ENCODE measurements around the gene JSRP1. TPM values are rescaled to one million over a fixed set of nuclear protein-coding genes. Genes with fewer than 3 reads are reported as not detected.
A peak's percentile ranks its signal among the peaks of the same experiment; 100 is the strongest.
"Not testable (repeated sequence)": the region's sequence is repeated elsewhere in the genome, so short reads cannot be mapped to it uniquely, and the experiment has no call there.

The JSRP1 gene
- total RNA-seq, 1 experiment from 2014 or later = not detected

GRCh38 chr19:2283835-2284507 lies 27.8 kb upstream of the JSRP1 start:
- H2AFZ ChIP-seq (ENCODE audit: low read length) = no peak overlapping the region
- H4K20me1 ChIP-seq (ENCODE audit: insufficient read depth, low read depth, low read length) = peaks cover under 1% of the 10 kb centered on the region; the same call in 1 of the 2 replicates
- no peaks in the 10 kb centered on the region for H3K27me3 ChIP-seq (ENCODE audit: low read length)
- no peak overlapping the region for H3K4me3 ChIP-seq (ENCODE audit: low read length)
- DNase-seq = peak; percentile 55
- no peak overlapping the region for H3K27ac ChIP-seq (ENCODE audit: low read length)
- H3K9ac ChIP-seq (ENCODE audit: low read length) = no peak overlapping the region
- H3K4me1 ChIP-seq (ENCODE audit: low read length) = peaks cover 1% of the 10 kb centered on the region
- H3K79me2 ChIP-seq (ENCODE audit: low read length) = no peaks in the 10 kb centered on the region
- no peaks in the 10 kb centered on the region for H3K36me3 ChIP-seq (ENCODE audit: insufficient read depth, low read length)
- H3K9me3 ChIP-seq (ENCODE audit: low read length) = no peaks in the 10 kb centered on the region
- H3K9me2 ChIP-seq (replicated peaks; ENCODE audit: insufficient read depth, low read length) = no peaks in the 10 kb centered on the region
- no peak overlapping the region for H3K4me2 ChIP-seq (ENCODE audit: low read depth, low read length, poor library complexity, severe bottlenecking)

DNA sequence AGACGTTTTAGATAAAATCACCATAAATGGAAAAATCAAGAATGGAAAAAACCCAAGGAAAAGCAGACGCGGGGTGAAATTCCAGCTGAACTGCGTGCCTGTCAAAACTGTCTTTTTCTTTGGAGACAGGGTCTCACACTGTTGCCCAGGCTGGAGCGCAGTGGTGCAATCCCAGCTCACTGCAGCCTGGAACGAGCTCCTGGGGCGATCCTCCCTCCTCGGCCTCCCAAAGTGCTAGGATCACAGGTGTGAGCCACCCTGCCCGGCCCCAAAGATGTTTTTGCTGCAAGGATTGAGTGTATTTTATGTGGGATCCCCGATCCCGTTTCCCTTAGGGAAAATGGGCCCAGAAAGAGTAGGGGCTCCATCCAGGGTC lies 26.6 kb upstream of the JSRP1 start:
- Histone ChIP-seq H3K4me3 (ENCODE audit: low read length) (no peak overlapping the region), H3K4me1 (ENCODE audit: low read length) (no peaks in the 10 kb centered on the region), H3K27me3 (ENCODE audit: low read length) (no peaks in the 10 kb centered on the region), H3K27ac (ENCODE audit: low read length) (no peak overlapping the region), H3K79me2 (ENCODE audit: low read length) (no peaks in the 10 kb centered on the region), H3K9ac (ENCODE audit: low read length) (no peak overlapping the region), H3K36me3 (ENCODE audit: insufficient read depth, low read length) (no peaks in the 10 kb centered on the region), H3K9me2 (replicated peaks; ENCODE audit: insufficient read depth, low read length) (no peaks in the 10 kb centered on the region), H2AFZ (ENCODE audit: low read length) (no peak overlapping the region), H4K20me1 (ENCODE audit: insufficient read depth, low read depth, low read length) (peaks cover 7% of the 10 kb centered on the region; the same call in 1 of the 2 replicates), H3K4me2 (ENCODE audit: low read depth, low read length, poor library complexity, severe bottlenecking) (no peak overlapping the region), H3K9me3 (ENCODE audit: low read length) (no peaks in the 10 kb centered on the region)
- no peak for DNase-seq

GRCh38 chr19:2282062-2282861 lies 26.0 kb upstream of the JSRP1 start, which contains the start of gene PEAK3:
Gene PEAK3, minus strand, starts transcription at chr19:2282175. Its CDS starts 1,244 bp downstream, at chr19:2280931.
- no peak for DNase-seq
- Histone ChIP-seq H3K9ac (ENCODE audit: low read length) (no peak within 1 kb of the TSS), H2AFZ (ENCODE audit: low read length) (no peak within 1 kb of the TSS), H3K36me3 (ENCODE audit: insufficient read depth, low read length) (no peaks in the 10 kb centered on the region), H3K79me2 (ENCODE audit: low read length) (no peaks in the 10 kb centered on the region), H3K4me3 (ENCODE audit: low read length) (no peak within 1 kb of the TSS), H3K9me3 (ENCODE audit: low read length) (no peaks in the 10 kb centered on the region), H3K4me2 (ENCODE audit: low read depth, low read length, poor library complexity, severe bottlenecking) (no peak within 1 kb of the TSS), H3K27me3 (ENCODE audit: low read length) (no peaks in the 10 kb centered on the region), H3K4me1 (ENCODE audit: low read length) (no peaks in the 10 kb centered on the region), H3K27ac (ENCODE audit: low read length) (no peak within 1 kb of the TSS), H3K9me2 (replicated peaks; ENCODE audit: insufficient read depth, low read length) (no peaks in the 10 kb centered on the region), H4K20me1 (ENCODE audit: insufficient read depth, low read depth, low read length) (peaks cover 7% of the 10 kb centered on the region; the same call in 1 of the 2 replicates)

GRCh38 chr19:2281265-2282061 lies 25.2 kb upstream of the JSRP1 start:
- not testable (repeated sequence) for H3K27me3 ChIP-seq (ENCODE audit: low read length); H3K36me3 ChIP-seq (ENCODE audit: insufficient read depth, low read length); H3K4me1 ChIP-seq (ENCODE audit: low read length); H3K79me2 ChIP-seq (ENCODE audit: low read length); H2AFZ ChIP-seq (ENCODE audit: low read length); H3K9ac ChIP-seq (ENCODE audit: low read length); H3K27ac ChIP-seq (ENCODE audit: low read length); H3K4me2 ChIP-seq (ENCODE audit: low read depth, low read length, poor library complexity, severe bottlenecking); H3K9me2 ChIP-seq (replicated peaks; ENCODE audit: insufficient read depth, low read length); H3K4me3 ChIP-seq (ENCODE audit: low read length); H3K9me3 ChIP-seq (ENCODE audit: low read length); DNase-seq; H4K20me1 ChIP-seq (ENCODE audit: insufficient read depth, low read depth, low read length)

DNA sequence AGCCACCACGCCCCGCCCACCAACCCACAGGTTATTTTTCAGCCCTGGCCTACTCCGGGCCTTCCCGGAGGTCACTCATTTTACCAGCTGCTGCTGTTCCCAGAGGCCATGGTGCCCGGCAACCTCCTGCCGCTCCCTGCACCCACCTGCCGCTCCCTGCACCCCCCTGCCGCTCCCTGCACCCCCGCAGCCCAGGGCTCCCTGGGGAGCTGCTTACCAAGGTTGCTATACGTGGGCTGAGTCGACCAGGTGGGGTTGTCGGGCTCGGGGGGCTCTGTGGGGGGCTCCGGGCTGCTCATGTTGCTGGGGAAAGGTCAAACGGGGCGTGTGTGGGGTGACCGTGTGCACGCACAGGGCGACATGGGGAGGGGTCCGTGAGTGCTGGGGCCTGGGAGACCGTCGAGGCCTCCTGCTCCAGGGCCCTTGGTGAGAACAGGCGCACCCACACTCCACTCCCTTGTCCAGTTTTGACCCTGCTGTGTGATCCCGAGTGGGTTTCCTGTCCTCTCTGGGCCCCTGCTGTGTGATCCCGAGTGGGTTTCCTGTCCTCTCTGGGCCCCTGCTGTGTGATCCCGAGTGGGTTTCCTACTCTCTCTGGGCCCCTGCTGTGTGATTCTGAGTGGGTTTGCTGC lies 24.5 kb upstream of the JSRP1 start:
- Histone ChIP-seq H3K9ac (ENCODE audit: low read length) (no peak overlapping the region), H3K36me3 (ENCODE audit: insufficient read depth, low read length) (no peaks in the 10 kb centered on the region), H3K9me3 (ENCODE audit: low read length) (no peaks in the 10 kb centered on the region), H2AFZ (ENCODE audit: low read length) (no peak overlapping the region), H3K27me3 (ENCODE audit: low read length) (no peaks in the 10 kb centered on the region), H3K79me2 (ENCODE audit: low read length) (no peaks in the 10 kb centered on the region), H3K4me2 (ENCODE audit: low read depth, low read length, poor library complexity, severe bottlenecking) (no peak overlapping the region), H3K4me1 (ENCODE audit: low read length) (no peaks in the 10 kb centered on the region), H3K27ac (ENCODE audit: low read length) (no peak overlapping the region), H3K9me2 (replicated peaks; ENCODE audit: insufficient read depth, low read length) (no peaks in the 10 kb centered on the region), H4K20me1 (ENCODE audit: insufficient read depth, low read depth, low read length) (peaks cover 7% of the 10 kb centered on the region; the same call in 1 of the 2 replicates), H3K4me3 (ENCODE audit: low read length) (no peak overlapping the region)
- DNase-seq = peak; percentile 40

- no peaks in the 10 kb centered on the region for H3K9me3 ChIP-seq (ENCODE audit: low read length)
- DNase-seq = peak; percentile 41
- no peaks in the 10 kb centered on the region for H3K9me2 ChIP-seq (replicated peaks; ENCODE audit: insufficient read depth, low read length)
- H3K4me3 ChIP-seq (ENCODE audit: low read length) = no peak overlapping the region
- H2AFZ ChIP-seq (ENCODE audit: low read length) = no peak overlapping the region
- H3K79me2 ChIP-seq (ENCODE audit: low read length) = peaks cover 2% of the 10 kb centered on the region; the same call in 1 of the 2 replicates
- H3K27ac ChIP-seq (ENCODE audit: low read length) = no peak overlapping the region
- H3K36me3 ChIP-seq (ENCODE audit: insufficient read depth, low read length) = peaks cover 6% of the 10 kb centered on the region; the same call in 1 of the 2 replicates
- H3K27me3 ChIP-seq (ENCODE audit: low read length) = no peaks in the 10 kb centered on the region
- no peak overlapping the region for H3K9ac ChIP-seq (ENCODE audit: low read length)
- H3K4me1 ChIP-seq (ENCODE audit: low read length) = peaks cover 4% of the 10 kb centered on the region; the same call in 1 of the 2 replicates
- peaks cover 22% of the 10 kb centered on the region for H4K20me1 ChIP-seq (ENCODE audit: insufficient read depth, low read depth, low read length)
- no peak overlapping the region for H3K4me2 ChIP-seq (ENCODE audit: low read depth, low read length, poor library complexity, severe bottlenecking)
These were observed 22.4 kb upstream of the JSRP1 start for GRCh38 chr19:2278459-2279158.

GRCh38 chr19:2277138-2277537 lies 20.9 kb upstream of the JSRP1 start:
- Histone ChIP-seq H3K9ac (ENCODE audit: low read length) (no peak overlapping the region), H2AFZ (ENCODE audit: low read length) (no peak overlapping the region), H3K79me2 (ENCODE audit: low read length) (peaks cover 6% of the 10 kb centered on the region; the same call in 1 of the 2 replicates), H3K9me2 (replicated peaks; ENCODE audit: insufficient read depth, low read length) (no peaks in the 10 kb centered on the region), H4K20me1 (ENCODE audit: insufficient read depth, low read depth, low read length) (peaks cover 30% of the 10 kb centered on the region), H3K4me3 (ENCODE audit: low read length) (no peak overlapping the region), H3K27ac (ENCODE audit: low read length) (no peak overlapping the region), H3K36me3 (ENCODE audit: insufficient read depth, low read length) (peaks cover 6% of the 10 kb centered on the region; the same call in 1 of the 2 replicates), H3K4me2 (ENCODE audit: low read depth, low read length, poor library complexity, severe bottlenecking) (no peak overlapping the region), H3K27me3 (ENCODE audit: low read length) (no peaks in the 10 kb centered on the region), H3K9me3 (ENCODE audit: low read length) (no peaks in the 10 kb centered on the region), H3K4me1 (ENCODE audit: low read length) (peaks cover 18% of the 10 kb centered on the region)
- no peak for DNase-seq

Data from Karpas-422 (cell line).